GM21576 (cell line): Measurements from ENCODE around the gene ABCA13.

Experiments used
- ATAC-seq: cut with Tn5 transposase; IDR thresholded peaks from one replicate; pipeline ENCODE4 v1.9.1; 2021; ENCODE audit warnings: mild to moderate bottlenecking, moderate library complexity; ENCODE audit not compliant: unreplicated experiment

Gene ABCA13

DNA sequence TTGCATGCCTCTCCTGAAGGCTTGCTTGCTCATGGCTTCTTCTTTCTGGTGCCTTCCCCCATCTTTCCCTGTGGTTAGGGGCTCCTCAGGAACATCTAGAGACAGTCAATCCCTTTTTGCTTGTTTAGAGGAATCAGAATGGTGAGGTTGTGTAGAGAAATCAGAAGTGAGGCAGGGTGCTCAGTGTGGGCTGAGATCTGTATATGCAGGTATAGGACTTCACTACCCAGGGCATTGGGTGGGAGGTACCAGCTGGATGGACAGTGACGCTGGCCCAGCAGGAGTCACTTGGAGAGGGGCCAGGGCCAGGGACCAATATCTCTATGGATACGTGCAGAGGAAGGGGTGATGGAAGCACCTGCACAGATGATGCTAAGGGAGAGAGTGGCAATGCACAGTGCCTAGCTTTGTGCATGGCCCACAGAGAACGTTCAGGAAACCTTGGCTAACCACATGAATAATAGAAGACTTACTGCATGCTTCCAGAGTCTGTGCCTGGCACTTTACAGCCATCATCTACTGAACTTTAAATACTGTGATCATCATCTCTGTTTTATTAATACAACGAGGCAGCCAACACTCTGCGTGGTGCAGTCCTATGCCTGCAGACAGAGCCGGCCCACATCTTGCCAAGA, 255.2 kb downstream of the ABCA13 start:
- ATAC-seq, result no peak

DNA sequence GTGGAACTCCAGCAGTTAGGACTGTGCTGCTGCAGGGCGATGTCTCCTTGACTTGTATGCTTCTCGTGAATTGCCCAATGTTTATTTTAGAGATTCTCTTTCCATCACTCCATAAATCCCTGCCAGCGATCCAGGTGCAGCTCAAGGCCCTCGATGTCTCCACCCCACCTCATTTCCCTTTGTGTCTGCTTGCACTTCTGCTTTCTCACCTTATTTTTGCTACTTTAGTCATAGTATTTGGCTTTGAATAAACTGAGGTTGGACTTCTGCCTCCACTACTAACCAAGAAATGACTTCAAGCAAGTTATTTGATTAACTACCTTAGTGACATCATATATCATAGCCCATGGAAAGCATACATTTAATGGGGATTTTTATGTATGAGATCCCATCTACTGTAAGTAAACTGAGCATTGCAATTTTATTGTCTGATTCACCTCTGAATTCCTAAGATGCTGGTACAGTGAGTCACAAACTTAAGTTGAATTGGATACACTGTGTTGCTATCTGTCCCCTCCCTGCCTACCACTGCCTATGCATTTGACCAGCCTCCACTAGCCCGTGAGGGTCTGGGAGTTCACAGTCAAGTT, 255.8 kb downstream of the ABCA13 start:
- no peak for ATAC-seq

DNA sequence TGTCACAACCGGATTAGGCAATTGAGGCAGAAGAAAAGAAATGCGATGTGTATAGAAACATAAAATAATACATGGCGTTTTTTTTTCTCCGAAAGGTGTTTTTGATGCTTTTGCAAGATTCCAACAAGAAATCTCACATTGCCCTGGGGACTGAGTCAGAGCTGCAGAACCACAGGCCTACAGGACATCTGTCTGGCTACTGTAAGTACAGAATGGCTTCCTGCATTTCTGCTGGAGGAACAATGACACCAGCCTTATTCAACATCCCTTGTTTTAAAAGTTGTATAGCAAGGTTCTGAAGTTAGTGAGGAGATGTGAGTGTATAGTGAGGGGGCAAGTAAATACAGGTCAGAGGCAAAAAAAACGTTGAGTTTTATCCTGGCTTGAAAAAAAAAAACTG, 256.4 kb downstream of the ABCA13 start:
- ATAC-seq, result no peak

DNA sequence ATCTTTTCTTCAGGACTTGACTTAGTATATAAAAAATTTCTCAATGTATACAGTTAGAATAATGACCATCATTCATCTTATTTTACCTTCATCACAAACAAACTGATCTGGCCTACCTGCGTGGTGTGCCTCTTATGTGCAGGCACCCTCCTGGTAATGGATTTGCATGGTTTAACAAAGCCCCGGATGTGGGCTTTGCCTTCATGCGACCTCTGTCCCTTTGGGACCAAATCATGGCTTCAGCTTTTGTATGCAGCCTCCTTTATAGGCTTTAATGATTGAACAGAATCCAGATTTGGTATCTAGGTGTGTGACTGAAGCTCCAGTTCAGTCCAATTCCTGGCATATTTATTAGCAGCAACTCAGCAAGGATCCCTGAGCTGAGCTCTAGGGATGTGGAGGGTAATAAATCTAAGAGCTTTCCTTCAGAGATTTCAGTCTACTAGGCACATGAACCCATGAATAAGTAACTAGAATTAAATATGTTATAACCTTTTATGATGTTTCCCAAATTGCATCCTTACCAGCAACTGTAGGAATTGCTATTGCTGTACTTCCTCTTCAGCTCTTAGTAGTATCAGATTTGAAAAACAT, 256.9 kb downstream of the ABCA13 start:
- ATAC-seq, result no peak

DNA sequence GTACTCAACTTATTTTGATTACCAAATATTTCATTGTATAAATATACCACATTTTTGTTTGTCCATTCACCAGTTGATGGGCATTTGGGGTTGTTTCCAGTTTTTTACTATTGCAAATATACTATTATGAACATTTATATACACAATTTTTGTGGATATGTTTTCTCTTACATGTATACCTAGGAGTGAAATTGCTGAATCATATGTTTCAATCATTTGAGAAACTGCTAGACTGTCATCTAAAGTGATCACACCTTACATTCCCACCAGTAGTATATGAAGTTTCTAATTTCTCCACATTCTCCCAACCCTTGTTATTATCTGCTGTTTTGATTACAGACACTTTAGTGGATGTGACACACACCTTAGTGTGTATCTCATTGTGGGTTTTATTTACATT, 257.9 kb downstream of the ABCA13 start:
- no peak for ATAC-seq

- ATAC-seq, result no peak
These were observed 266.9 kb downstream of the ABCA13 start for GRCh38 chr7:48438206-48438605.

DNA sequence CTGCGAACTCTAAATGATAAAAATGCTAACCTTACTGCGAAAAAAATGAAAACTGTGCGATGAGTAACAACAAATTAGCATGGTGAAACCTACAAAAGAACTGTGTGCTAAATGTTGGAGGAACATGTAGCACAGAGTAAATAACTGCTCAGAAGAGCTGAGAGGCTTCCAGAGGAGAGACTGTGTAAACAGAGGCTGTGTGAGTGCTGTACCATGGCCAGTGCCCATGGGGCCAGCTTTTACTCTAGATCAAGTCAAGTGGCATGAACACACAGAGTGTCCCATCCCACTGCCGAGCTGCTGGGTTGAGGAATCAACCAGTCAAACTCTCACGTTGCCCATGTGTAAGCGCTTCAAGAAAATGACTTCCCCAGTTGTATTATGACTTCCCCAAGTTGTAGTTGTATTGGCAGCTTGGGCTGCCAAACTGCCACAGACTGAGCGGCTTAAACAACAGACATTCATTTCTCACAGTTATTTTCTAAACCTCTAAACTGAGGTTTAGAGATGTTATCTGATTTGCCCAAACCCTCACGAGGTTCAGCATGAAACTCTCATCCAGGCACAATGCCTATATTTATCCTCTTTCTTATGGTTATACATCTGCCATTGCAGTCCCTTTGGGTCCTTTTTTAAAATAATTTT, 270.7 kb downstream of the ABCA13 start:
- ATAC-seq, result no peak

DNA sequence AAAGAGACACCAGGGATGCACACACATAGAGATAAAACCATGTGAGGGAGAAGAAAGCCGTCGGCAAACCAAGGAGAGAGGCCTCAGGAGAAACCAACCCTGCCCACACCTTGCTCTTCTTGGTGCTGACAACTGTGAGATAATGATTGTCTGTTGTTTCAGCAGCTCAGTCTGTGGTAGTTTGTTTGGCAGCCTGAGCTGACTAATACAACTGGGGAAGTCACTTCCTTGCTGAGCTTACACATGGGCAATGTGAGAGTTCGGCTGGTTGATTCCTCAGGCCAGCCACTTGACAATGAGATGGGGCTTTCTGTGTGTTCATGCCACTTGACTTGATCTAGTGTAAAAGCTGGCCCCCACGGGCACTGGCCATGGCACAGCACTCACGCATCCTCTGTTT, 271.8 kb downstream of the ABCA13 start:
- ATAC-seq, result no peak

DNA sequence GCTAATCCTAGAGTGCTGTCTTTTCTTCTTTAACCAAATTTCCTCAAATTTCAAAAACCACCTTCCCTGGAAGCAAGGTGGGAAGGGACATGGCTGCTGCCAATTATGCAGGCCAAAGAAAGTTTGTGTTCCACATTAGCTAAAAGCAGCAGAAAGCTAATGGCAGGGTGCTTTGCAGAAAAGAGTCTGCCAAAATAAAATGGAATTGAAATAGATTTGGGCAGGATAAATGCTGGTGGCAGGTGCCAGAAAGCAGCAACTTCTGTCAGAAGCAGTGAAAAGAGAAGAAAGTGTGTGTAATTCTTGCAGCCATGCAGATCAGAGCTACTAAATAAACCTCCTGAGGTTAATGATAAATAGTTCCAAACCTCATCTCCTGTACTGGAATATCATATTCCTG, 275.5 kb downstream of the ABCA13 start:
- ATAC-seq, result no peak

DNA sequence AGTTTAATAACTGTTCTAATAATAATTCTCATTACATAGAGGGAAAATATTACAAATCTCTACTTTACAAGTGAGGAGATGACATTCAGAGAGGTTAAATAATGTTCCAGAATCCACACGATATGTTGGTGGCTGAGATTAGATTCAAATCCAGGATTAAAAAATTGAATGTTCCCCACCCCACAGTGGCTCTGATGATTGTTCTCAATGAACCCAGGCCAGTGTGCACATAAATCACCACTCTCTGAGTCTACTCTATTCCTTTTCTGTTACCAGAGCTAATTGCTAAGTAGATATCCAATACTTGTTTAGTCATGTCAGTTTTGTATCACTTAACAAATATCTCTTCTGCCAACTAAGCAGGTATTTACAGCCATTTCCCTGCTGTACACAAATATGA, 281.0 kb downstream of the ABCA13 start:
- no peak for ATAC-seq

DNA sequence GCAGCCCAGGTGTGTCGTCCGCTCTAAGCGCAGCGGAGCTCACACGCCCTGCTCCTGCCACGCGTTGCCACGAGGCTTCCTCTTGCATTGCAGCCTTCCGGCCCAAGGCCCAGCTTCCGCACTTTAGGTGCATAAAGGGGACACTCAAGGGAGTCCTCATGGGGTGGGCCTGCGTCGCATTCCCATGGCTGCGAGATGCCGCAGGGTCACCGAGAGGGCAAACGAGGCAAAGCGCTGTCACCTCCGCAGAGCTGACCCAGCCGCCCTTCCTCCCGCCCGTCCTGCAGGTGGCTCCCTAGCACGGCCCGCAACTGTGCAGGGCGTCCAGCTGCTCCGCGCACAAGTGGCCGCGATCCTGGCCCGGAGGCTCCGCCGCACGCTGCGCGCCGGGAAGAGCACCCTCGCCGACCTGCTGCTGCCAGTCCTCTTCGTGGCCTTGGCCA, 283.5 kb downstream of the ABCA13 start:
- ATAC-seq, result no peak

DNA sequence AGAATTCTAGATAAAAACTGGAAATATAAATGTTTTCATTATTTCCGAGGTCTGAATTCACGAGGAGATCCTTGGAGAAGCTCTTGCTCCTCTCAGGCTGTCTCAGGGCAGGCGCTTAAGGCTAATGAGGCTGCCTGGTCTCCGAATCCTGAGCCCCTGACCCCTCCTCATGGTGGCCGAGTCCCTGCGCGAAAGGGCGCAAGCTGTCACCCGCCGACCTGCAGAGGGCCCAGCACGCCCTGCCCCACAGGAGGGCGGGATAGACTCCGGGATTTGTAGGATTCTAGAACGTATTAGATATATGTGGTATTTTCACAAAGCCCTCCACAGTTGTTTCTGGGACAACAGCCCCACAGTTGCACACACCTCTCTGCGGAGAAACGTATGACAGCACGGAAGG, 284.1 kb downstream of the ABCA13 start:
- no peak for ATAC-seq

DNA sequence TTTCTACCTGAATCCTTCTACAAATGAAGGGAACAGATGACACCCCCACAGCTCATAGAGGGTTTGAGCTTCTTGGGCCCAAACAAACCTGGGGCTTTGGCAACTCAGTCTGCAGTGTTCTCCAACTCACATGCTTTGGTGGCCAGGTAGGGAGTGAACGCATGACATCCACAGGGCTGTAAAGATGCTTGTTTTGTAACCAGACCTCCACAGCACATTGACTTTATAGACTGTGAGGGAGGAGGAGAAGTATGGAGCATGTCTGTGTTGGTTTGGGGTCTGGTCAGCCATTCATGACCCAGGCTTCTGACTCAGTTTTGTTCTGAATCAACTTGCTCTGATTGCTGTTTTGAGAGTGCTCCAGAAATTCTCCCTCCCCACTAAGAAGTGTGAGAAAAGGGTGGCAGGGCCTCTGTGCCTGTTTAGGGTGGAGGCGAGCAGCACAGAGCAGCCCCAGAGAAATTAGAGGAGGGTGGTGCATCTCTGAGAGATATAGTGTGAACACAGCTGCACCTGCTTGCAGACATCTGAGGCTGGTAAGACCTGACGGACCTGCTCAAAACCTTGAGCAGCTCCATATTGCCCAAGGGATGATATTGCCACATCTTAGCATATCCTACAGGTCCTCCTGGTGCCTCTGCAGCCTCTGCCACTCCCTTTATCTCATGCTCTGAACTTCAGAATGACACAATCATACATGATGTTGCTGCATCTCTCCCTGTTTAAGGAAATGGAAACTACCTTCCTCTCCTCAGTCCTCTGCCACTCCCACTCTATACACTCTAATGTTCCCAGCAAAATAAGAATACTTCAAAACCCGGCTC, 287.7 kb downstream of the ABCA13 start:
- no peak for ATAC-seq

- ATAC-seq, result no peak
These were observed 295.5 kb downstream of the ABCA13 start for GRCh38 chr7:48466713-48467112.

DNA sequence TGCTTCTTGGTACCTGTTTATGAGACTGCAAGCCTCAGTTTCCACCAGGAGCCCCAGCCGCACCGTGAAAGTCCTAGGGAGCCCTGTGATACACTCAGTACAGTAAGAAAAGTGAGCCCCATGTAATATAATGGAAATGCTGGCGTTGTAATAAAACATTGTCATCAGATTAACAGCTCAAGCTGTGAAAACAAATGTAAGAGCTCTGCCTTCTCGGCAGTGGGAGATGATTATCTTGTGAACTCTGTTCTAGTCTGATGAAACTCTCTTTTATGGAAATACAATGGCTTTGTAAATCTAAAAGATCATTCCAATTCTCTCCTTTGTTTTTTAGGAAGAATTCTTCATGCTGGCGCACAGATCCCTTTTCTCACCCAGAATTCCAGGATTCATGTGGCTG, 299.9 kb downstream of the ABCA13 start:
- ATAC-seq, result no peak

DNA sequence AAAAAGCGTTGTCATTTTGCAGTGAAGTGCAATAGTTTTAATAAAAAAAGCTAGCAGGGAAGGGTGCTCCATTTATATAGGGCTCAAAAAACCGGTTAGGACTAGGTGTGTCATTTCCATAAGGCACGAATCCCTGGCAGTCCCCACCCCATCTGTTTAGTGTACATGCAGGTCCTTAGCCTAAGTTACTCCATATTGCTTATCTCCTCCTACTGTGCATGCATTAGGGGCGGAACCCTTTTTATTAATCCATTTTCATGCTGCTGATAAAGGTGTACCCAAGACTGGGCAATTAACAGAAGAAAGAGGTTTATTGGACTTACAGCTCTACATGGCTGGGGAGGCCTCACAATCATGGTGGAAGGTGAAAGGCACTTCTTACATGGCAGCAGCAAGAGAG, 301.4 kb downstream of the ABCA13 start:
- no peak for ATAC-seq

GRCh38 chr7:48473205-48473865, 302.1 kb downstream of the ABCA13 start:
- no peak for ATAC-seq

DNA sequence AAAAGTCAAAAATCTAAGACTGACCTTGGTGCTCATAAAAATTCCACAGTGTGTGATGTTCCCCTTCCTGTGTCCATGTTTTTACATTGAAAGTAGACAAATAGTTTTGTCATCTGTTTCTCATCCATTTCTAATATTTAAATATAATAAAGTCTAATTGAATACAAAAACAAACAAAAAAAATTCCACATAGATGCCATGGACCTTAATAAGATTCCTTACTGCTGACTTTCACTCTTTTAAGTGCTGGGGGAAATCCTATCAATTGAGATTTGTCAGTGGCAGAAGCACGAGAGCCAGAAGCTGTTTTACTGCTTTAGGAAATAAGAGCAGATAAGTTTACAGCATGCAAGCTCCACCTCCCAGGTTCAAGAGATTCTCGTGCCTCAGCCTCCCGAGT, 310.0 kb downstream of the ABCA13 start:
- ATAC-seq, result no peak

GRCh38 chr7:48497521-48497920, 326.3 kb downstream of the ABCA13 start:
- no peak for ATAC-seq

GRCh38 chr7:48502021-48502420, 330.8 kb downstream of the ABCA13 start:
- no peak for ATAC-seq

DNA sequence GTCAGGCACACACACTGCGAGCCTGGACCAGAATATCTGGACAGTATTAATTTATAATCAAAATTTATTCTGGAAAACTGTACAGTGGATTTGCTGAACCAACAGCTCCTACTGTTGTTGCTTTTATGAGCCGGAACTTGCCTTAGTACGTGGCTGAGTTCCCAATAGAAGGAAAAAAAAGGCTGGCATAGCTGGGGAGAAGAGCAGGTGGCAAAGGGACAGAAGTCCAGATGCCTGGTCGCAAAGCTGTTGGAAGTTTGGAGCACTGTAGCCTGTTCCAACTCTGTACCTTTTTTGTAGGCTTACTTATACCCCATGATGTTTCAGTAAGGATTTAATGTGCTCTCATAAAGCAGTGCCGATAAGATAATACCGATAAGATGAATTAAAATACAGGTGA, 333.8 kb downstream of the ABCA13 start:
- ATAC-seq, result no peak
